ENCODE results near the gene ZNF716. TPM values are rescaled to one million over a fixed set of nuclear protein-coding genes. Genes with fewer than 3 reads are reported as not detected.
"Not testable (repeated sequence)": the region's sequence is repeated elsewhere in the genome, so short reads cannot be mapped to it uniquely, and the experiment has no call there.

ZNF716 gene
- polyA plus RNA-seq (2013, experiment 1 of 2; ENCODE audit: insufficient read length): 0.05 TPM
- polyA plus RNA-seq (2013, experiment 2 of 2; ENCODE audit: insufficient read length): 0.02 TPM

GRCh38 chr7:57449904-57450303 lies at the start of gene ZNF716:
ZNF716 (plus strand) TSS chr7:57450177; CDS start chr7:57450289, 112 bp downstream.
- DNase-seq: no peak

- DNase-seq: no peak
These were observed 49.3 kb upstream of the ZNF716 start for GRCh38 chr7:57400531-57401155.

DNA sequence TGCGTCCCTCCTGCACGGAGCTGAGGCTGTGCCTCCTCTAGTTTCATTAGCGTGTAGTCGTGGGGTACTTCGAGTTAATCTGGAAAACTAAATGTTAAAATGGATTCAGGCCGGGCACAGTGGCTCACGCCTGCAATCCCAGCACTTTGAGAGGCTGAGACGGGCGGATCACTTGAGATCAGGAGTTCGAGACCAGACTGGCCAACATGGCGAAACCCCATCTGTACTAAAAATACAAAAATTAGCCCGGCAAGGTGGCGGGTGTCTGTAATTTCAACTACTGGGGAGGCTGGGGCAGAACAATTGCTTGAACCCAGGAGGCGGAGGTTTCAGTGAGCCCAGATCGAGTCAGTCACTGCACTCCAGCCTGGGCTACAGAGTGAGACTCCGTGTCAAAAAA lies 46.9 kb upstream of the ZNF716 start:
- DNase-seq: not testable (repeated sequence)

DNA sequence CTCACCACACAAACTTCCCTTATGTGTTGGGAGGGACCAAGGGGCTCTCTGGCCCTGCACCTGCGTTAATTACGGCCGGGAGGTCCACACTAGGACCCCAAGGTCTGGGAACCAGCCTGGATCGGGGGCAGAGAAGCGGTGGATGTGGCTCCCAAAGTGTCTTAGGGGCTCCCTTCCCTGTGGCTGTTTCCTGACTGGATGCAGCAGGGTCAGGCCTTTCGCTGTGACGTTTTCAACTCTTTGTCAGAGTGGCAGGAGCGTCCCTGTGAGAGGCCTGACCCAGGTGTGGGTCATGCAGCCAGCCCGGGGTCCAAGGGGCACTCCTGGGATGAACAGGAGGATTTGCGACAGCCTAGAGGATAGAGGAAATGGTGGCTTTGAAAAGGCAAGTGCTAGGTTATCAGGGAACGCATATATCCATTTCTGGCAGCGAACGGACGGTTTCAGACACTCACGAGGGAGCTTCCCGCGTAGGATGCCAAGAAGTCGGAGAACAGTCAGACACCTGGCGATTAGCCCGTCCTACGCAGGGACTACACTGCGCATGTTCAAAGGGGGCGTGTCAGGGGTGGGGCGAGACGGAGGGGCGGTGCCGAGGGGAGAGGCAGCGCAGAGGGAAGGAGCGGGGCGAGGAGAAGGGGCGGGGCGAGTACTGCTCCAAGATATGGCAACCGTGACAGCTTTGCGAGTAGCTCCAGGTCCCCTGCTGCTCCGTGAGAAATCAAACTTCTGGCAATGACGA lies 46.2 kb upstream of the ZNF716 start:
- DNase-seq: no peak

GRCh38 chr7:57404343-57404966 lies 45.5 kb upstream of the ZNF716 start:
- no peak for DNase-seq

GRCh38 chr7:57404967-57405421 lies 45.0 kb upstream of the ZNF716 start:
- no peak for DNase-seq

- no peak for DNase-seq
These were observed 42.9 kb upstream of the ZNF716 start for GRCh38 chr7:57407125-57407524.

DNA sequence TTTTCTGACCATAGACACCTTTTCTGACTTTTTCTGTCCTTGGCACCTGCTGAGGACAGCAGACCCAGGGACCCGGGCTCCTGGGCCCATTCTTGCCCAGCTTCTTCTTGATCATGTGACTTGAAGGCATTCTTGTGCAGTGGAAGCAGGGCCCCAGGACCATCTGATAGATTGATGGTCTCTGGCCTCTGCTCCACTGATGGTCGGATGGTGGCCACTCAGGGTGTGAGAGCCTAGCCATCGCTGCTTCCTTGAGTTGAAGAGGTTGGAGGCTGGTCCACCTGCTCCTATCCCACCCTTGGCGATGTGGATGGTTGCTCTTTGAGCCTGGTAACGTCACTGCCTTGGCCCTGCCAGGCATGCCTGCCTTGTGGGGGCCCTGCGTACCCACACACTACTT lies 37.8 kb upstream of the ZNF716 start:
- no peak for DNase-seq

- no peak for DNase-seq
These were observed 37.4 kb upstream of the ZNF716 start for GRCh38 chr7:57412618-57413017.

DNA sequence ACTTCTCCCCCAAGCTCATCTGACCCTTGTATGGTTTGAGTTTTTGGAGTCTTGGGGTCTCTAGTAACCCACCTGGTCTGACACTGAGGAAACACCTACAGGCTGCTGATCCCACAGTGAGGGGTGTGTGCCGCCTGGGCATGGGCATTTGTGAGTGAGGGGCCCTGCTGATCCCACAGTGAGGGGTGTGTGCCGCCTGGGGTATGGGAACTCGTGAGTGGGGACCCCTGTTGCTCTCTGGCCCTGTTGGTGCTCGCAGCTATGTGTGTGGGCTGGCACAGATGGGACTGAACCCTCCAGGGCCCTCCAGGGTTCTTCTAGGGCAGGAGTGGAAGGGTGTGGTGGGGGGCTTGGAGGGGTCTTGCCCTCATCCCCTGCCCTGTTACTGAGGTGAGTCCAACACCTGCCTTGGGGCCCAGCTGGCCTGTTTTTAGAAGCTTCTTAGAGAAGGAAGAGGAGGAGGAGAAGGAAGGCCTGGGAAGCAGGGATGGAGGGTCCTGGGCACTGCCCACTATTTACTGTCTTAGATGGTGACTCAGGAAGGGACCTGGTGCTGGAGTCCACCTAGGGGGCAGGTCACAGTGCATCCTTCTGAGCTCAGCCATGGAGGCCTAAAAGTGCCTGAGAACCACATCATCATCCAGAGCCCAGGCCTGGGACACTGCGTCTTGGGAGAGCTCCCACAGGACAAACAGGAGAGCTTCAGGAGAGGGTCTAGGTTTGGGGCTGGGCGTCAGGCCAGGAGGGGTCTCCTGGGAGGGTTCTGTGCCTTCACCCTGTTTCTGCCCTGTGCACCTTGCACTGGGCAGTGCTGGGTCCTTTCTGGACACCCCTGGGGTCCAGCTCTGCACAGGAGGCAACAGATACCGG lies 36.2 kb upstream of the ZNF716 start:
- no peak for DNase-seq

- no peak for DNase-seq
These were observed 35.6 kb upstream of the ZNF716 start for GRCh38 chr7:57414415-57414814.

DNA sequence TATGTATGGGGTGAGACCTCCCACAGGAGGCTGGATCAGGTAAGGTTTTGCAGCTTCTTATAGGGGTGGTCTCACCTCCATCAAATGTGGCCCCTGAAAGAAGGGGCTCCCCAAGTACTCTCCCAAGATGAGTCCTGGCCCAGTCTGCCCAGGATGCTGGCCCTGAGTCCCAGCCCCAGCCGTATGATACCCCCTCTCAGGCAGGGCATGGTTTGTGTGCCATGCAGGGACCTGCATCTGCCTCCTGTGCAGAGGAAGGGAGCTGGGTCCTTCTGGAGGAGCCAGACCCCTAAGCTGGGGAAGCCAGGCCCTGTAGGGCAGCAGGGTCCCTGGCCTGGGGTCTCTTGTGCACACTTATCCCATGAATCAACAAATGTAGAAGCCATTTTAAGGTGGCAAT lies 35.1 kb upstream of the ZNF716 start:
- DNase-seq: no peak

DNA sequence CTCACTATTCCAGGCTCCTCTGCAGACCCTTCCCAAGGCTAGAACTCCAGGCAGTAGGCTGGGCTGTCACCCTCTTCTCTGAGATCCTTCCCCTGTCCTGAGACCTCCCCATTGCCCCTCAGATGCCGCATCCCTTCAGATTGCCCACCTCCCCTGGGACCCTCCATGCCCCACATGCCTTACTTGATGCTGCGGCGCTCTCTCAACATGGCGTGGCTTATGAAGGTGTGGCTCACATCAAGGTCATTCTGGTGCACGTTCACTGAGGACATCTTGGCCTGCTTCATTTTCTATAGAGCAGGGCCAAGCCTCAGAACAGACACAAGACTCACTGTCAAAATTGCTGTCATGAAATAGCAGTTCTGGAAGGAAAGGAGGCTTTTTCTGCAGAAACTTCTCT lies 34.7 kb upstream of the ZNF716 start:
- DNase-seq: no peak

GRCh38 chr7:57415730-57416129 lies 34.2 kb upstream of the ZNF716 start:
- DNase-seq: no peak

DNA sequence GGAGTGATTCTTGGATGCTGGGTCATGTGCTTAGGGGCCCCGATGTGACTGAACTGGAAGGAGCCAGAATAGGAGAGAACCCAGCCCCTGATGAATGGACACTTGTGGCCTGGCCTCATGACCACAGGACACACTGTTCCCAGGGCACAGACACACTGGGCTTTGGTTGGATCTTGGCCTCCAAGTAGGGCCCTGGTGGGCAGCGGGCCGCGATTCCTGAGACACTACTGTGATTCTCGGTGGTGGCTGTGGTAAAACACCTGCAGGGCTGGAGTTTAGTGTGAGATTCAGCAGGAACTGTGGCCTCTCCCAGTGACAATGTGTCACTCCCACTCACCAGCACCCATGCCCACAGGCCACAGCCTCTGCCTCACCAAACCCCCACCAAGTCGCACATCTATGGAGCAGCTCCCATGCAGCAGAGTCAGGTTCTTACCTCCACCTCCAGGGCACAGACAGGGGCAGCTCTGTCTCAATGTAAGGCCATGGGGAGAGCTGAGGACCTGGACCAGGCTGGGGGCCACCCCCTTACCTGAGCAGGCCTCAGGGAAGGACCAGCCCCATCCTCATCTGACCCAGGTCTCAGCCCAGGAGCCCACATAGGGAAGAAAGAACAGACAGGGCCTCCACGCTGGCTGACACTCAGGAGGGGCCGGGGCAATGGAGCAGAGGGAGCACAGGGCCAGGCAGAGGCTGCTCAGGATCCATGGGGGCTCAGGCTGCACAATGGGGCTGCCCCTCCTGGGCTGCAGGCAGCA lies 33.2 kb upstream of the ZNF716 start:
- no peak for DNase-seq

- DNase-seq: no peak
These were observed 32.2 kb upstream of the ZNF716 start for GRCh38 chr7:57417736-57418135.

GRCh38 chr7:57423768-57424167 lies 26.2 kb upstream of the ZNF716 start:
- no peak for DNase-seq

DNA sequence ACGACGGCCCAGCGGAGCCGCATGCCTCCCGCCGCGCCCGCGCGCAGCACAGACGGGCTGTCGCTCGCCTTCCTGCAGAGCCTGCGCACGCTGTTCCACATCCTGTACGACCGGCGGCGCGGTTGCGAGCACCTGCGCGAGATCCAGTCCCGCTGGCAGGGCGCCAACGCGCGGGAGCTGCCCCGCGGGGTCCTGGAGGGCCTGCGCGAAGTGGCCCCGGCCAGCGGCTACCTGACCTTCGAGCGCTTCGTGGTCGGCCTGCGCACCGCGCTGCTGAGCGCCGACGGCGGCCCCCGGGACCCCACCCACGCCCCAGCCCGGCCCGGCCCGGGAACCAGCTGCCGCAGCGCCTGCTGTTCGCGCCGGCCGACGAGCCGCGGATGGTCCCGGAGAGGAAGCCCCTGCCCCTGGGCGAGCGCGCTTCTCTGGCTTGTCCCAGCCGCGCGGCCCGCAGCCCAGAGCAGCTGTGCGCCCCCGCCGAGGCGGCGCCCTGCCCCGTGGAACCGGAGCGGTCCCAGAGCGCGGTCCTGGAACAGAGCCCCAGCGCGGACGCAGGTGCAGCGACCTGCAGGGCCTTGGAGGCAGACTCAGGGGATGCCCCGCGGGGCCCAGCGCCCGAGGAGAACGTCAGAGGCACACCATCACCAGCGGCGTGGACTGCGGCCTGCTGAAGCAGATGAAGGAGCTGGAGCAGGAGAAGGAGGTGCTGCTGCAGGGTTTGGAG lies 25.3 kb upstream of the ZNF716 start:
- DNase-seq: no peak

- no peak for DNase-seq
These were observed 24.6 kb upstream of the ZNF716 start for GRCh38 chr7:57425239-57425944.

DNA sequence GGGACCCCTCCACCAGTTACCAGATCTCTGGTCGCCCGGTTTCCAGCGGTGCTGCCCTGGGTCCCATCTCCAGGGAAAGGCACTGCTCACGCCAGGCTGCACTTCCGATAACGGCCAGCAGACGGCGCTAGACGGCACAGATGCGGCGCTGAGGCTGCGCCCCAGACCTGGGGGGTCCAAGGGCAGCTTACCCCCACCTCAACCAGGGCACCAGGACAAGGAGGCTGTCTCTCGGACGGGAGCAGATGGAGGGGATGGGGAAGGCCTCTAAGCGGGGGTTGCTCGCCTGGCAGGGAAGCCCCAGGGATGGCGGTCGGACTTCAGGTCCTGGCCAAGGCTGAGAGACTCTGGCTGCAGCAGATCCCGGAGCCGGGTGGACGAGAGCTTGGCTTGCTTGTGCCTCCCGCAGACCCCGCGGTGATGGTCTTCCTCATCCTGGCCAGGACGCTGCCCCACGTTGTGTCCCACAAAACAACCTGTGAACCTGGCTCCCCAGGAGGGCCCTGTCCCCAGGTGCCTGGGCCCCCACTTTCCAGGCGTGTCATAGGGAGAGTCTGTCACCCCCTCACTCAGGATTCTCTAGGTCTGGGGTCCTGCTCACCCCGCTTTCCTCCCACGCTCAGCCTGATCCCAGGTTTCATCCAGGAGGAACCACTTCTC lies 23.9 kb upstream of the ZNF716 start:
- DNase-seq: no peak
